B cell (primary cell): ENCODE measurements around the gene DLK2. TPM values are rescaled to one million over a fixed set of nuclear protein-coding genes. Genes with fewer than 3 reads are reported as not detected.

ENCODE experiments used
- ATAC-seq: fragments of 200-7000 bp; cut with Tn5 transposase; one replicate; pipeline ENCODE4 v1.10.0; 2021; ENCODE audit warnings: low read depth, mild to moderate bottlenecking, moderate number of reproducible peaks, moderate library complexity
- CTCF ChIA-PET: fragments of 350-600 bp; sonication (Branson Sonifier 250); formaldehyde crosslinking; loops from one replicate; lab custom pipeline; 2021; ENCODE audit warnings: antibody characterized with exemption, inconsistent platforms; lab: Charles Lee
- POLR2A ChIA-PET: fragments of 350-600 bp; sonication (Branson Sonifier 250); formaldehyde crosslinking; loops from one replicate; lab custom pipeline; 2021; ENCODE audit warnings: antibody characterized with exemption; lab: Charles Lee
- DNase-seq: peaks from one replicate; pipeline ENCODE4 v3.0.0; 2013
- H2AFZ ChIP-seq: 2 replicates; pipeline ENCODE4 v1.6.1; 2012; ENCODE audit warnings: mild to moderate bottlenecking, low read depth, low read length; ENCODE audit not compliant: insufficient read depth, poor library complexity, severe bottlenecking
- H3K27ac ChIP-seq, 2 donors: 1 replicate in 1 of 2; 2 replicates in 1 of 2; pipeline ENCODE4 v1.5.1; 2012 to 2013; ENCODE audit warnings: low read length in 2 of 2, mild to moderate bottlenecking in 2 of 2, moderate library complexity in 1 of 2
- H3K27me3 ChIP-seq, 4 experiments: fragments of 200-600 bp in 1 of 4; sonication (generic) in 1 of 4; replicated peaks in 1 of 4; 1 replicate in 2 of 4; 2 replicates in 2 of 4; pipeline versions ENCODE4 v1.6.1 to v1.7.0; 2013 to 2016; ENCODE audit warnings: low read length in 3 of 4, mild to moderate bottlenecking in 2 of 4, mixed read lengths in 1 of 4, moderate library complexity in 1 of 4; ENCODE audit not compliant: insufficient read depth in 4 of 4, control insufficient read depth in 3 of 4; ENCODE audit errors: control extremely low read depth in 1 of 4
- H3K36me3 ChIP-seq, 2 experiments: replicated peaks in 1 of 2; 1 replicate in 1 of 2; 2 replicates in 1 of 2; pipeline versions ENCODE4 v1.6.1 to v1.7.1; 2013; ENCODE audit warnings: low read length in 1 of 2; ENCODE audit not compliant: insufficient read depth in 2 of 2, control insufficient read depth in 1 of 2; ENCODE audit errors: control extremely low read depth in 1 of 2, extremely low read depth in 1 of 2
- H3K4me1 ChIP-seq, 2 donors: fragments of 200-600 bp in 1 of 2; sonication (generic) in 1 of 2; 1 replicate in 1 of 2; 2 replicates in 1 of 2; pipeline versions ENCODE4 v1.5.1 to v1.6.1; 2013 to 2017; ENCODE audit warnings: low read length in 2 of 2; ENCODE audit not compliant: control insufficient read depth in 2 of 2, insufficient read depth in 2 of 2
- H3K4me2 ChIP-seq: replicated peaks from 2 replicates; pipeline ENCODE3; 2012; ENCODE audit warnings: mild to moderate bottlenecking, low read depth, low read length; ENCODE audit not compliant: poor library complexity, severe bottlenecking
- H3K4me3 ChIP-seq, 5 experiments: fragments of 200-600 bp in 1 of 5; sonication (generic) in 1 of 5; 1 replicate in 3 of 5; 2 replicates in 2 of 5; pipeline versions ENCODE4 v1.5.1 to v1.7.0; 2011 to 2016; ENCODE audit warnings: low read length in 4 of 5, mild to moderate bottlenecking in 4 of 5, low read depth in 2 of 5, control low read depth in 1 of 5, moderate library complexity in 1 of 5; ENCODE audit not compliant: insufficient read depth in 1 of 5; ENCODE audit errors: control extremely low read depth in 1 of 5, extremely low read depth in 1 of 5
- H3K79me2 ChIP-seq: fragments of 200-600 bp; sonication (generic); one replicate; pipeline ENCODE4 v1.6.0; 2016; ENCODE audit warnings: low read length; ENCODE audit not compliant: control insufficient read depth, insufficient read depth
- H3K9ac ChIP-seq: fragments of 200-600 bp; sonication (generic); 2 replicates; pipeline ENCODE4 v1.6.1; 2017; ENCODE audit warnings: mild to moderate bottlenecking, low read length, moderate library complexity
- H3K9me3 ChIP-seq, 3 donors: one replicate each; pipeline versions ENCODE4 v1.6.1 to v1.7.1; 2013; ENCODE audit warnings: low read length in 2 of 3; ENCODE audit not compliant: control insufficient read depth in 2 of 3, insufficient read depth in 1 of 3; ENCODE audit errors: control extremely low read depth in 1 of 3
- H4K20me1 ChIP-seq: 2 replicates; pipeline ENCODE4 v1.6.0; 2012; ENCODE audit warnings: mild to moderate bottlenecking, low read length; ENCODE audit not compliant: insufficient read depth, control insufficient read depth, poor library complexity, severe bottlenecking
- H3K27ac Mint-ChIP-seq: one replicate; pipeline ENCODE4 v1.8.0; 2021; ENCODE audit warnings: mixed read lengths
- H3K27me3 Mint-ChIP-seq: one replicate; pipeline ENCODE4 v1.8.0; 2021; ENCODE audit warnings: mixed read lengths
- H3K4me1 Mint-ChIP-seq: one replicate; pipeline ENCODE4 v1.8.0; 2021; ENCODE audit warnings: mixed read lengths
- H3K4me3 Mint-ChIP-seq: one replicate; pipeline ENCODE4 v1.8.0; 2021; ENCODE audit warnings: mixed read lengths
- H3K9me3 Mint-ChIP-seq: one replicate; pipeline ENCODE4 v1.8.0; 2022; ENCODE audit warnings: mixed read lengths; ENCODE audit not compliant: insufficient read depth
- CTCF ChIP-seq: fragments of 200-600 bp; IDR thresholded peaks from one replicate; pipeline ENCODE4 v1.8.0; 2022; ENCODE audit warnings: antibody characterized with exemption, mild to moderate bottlenecking
- EZH2 ChIP-seq: IDR thresholded peaks from 2 replicates; pipeline ENCODE4 v1.6.1; 2012; ENCODE audit warnings: borderline replicate concordance, low read depth, mild to moderate bottlenecking, moderate library complexity, low read length; ENCODE audit not compliant: insufficient read depth, poor library complexity, severe bottlenecking
- WGBS: methylation state at CpG from one replicate; pipeline ENCODE4 v1.1.5; 2013; ENCODE audit warnings: missing lambda C conversion rate; ENCODE audit not compliant: insufficient coverage; 5-methylcytosine and 5-hydroxymethylcytosine counted together
- intact Hi-C: fragments of 100-400 bp; cut with micrococcal nuclease; formaldehyde crosslinking; loops from one replicate; pipeline ENCODE4 v1.10.0; 2022
- polyA plus RNA-seq: library from polyadenylated mRNA; depleted of rRNA; stranded (reverse); fragments of >200 nt; gene quantifications from 2 replicates; pipeline ENCODE4 v1.2.3, GENCODE V29; 2012
- total RNA-seq, 2 donors: library from RNA; stranded (reverse); fragments of 120-200 nt in 1 of 2; gene quantifications; 1 replicate in 1 of 2; 2 replicates in 1 of 2; pipeline versions ENCODE4 v1.2.3 to v1.2.4, GENCODE V29; 2013 to 2022

The DLK2 gene
- total and polyA plus RNA-seq, 2 donors (not counting 1 experiment from before 2014, with no cell fraction given): 0.34 TPM; not detected in 1

GRCh38 chr6:43444036-43444435, 11.3 kb downstream of the DLK2 start:
- Histone ChIP-seq H3K36me3 (peaks cover 0 to 61% of the 10 kb centered on the region in 2 experiments), H4K20me1 (no peaks in the 10 kb centered on the region), H3K27me3 (no peaks in the 10 kb centered on the region), H3K9ac (no peak overlapping the region), H2AFZ (no peak overlapping the region), H3K4me2 (no peak overlapping the region), H3K79me2 (no peaks in the 10 kb centered on the region), H3K4me1 (no peaks in the 10 kb centered on the region), H3K4me3 (no peak overlapping the region), H3K27ac (no peak overlapping the region), H3K9me3 (no peaks in the 10 kb centered on the region)
- DNase-seq: no peak
- TF ChIP-seq CTCF: no peak
- no peak for TF ChIP-seq EZH2
- no peaks in the 10 kb centered on the region for H3K27me3 Mint-ChIP-seq
- intact Hi-C loops: no loop called here
- H3K4me1 Mint-ChIP-seq: no peaks in the 10 kb centered on the region
- CTCF ChIA-PET: no interaction called here
- WGBS: 94% methylated on average over 6 of the region's 10 CpGs
- no peaks in the 10 kb centered on the region for H3K9me3 Mint-ChIP-seq
- no peak overlapping the region for H3K27ac Mint-ChIP-seq
- POLR2A ChIA-PET: no interaction called here
- ATAC-seq: no peak
- H3K4me3 Mint-ChIP-seq: no peak overlapping the region

DNA sequence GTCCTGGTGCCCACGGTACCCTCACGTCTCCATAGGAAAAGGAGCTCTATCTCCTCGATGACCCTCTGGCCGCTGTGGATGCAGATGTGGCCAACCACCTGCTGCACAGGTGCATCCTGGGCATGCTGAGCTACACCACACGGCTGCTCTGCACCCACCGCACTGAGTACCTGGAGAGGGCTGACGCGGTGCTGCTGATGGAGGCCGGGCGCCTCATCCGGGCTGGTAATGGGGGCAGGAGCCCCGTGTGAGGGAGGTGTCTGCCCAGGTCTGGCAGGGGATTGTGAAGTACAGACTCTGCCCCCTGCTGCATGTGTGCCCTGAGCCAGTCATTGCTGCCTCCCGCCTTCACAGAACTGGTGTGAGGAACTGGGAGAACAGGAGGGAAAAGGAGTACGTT, 12.4 kb downstream of the DLK2 start:
- Histone ChIP-seq H3K27ac (no peak overlapping the region), H3K4me1 (no peaks in the 10 kb centered on the region), H2AFZ (no peak overlapping the region), H4K20me1 (no peaks in the 10 kb centered on the region), H3K4me2 (no peak overlapping the region), H3K36me3 (peaks cover 0 to 62% of the 10 kb centered on the region in 2 experiments), H3K9ac (no peak overlapping the region), H3K9me3 (no peaks in the 10 kb centered on the region), H3K4me3 (no peak overlapping the region), H3K27me3 (no peaks in the 10 kb centered on the region), H3K79me2 (no peaks in the 10 kb centered on the region)
- POLR2A ChIA-PET: interaction anchor here (0.9 kb wide), 1 partner anchor 15 kb away, joined by 5 read pairs; the partner anchor contains the start of gene ABCC10
- no peak overlapping the region for H3K27ac Mint-ChIP-seq
- H3K4me3 Mint-ChIP-seq: no peak overlapping the region
- ATAC-seq (no peak), DNase-seq (no peak)
- CTCF ChIA-PET: interaction anchor here (0.6 to 1.2 kb wide), 2 partner anchors 28 to 781 kb away, joined by 3 read pairs; no protein-coding TSS in a partner anchor
- H3K27me3 Mint-ChIP-seq: no peaks in the 10 kb centered on the region
- H3K9me3 Mint-ChIP-seq: no peaks in the 10 kb centered on the region
- intact Hi-C loops: no loop called here
- no peak for TF ChIP-seq CTCF
- TF ChIP-seq EZH2: no peak
- no peaks in the 10 kb centered on the region for H3K4me1 Mint-ChIP-seq
- 96% methylated on average over 14 of the region's 14 CpGs for whole genome bisulfite sequencing
